ENCODE results near the gene ARL6IP1.
"Not testable (repeated sequence)": the region's sequence is repeated elsewhere in the genome, so short reads cannot be mapped to it uniquely, and the experiment has no call there.

ARL6IP1 gene

GRCh38 chr16:18759598-18760520 lies 41.5 kb downstream of the ARL6IP1 start:
- DNase-seq (ENCODE audit: low read depth) = not testable (repeated sequence)

GRCh38 chr16:18757960-18758660 lies 43.2 kb downstream of the ARL6IP1 start:
- DNase-seq (ENCODE audit: low read depth) = not testable (repeated sequence)

GRCh38 chr16:18756639-18757038 lies 44.7 kb downstream of the ARL6IP1 start:
- DNase-seq (ENCODE audit: low read depth) = not testable (repeated sequence)

- DNase-seq (ENCODE audit: low read depth) = not testable (repeated sequence)
These were observed 58.5 kb downstream of the ARL6IP1 start for GRCh38 chr16:18742870-18743269.

Measured in fibroblast of the conjunctiva (primary cell).